Dermis microvascular lymphatic vessel endothelial cell (primary cell): ENCODE measurements around the gene GALNT7. TPM values are rescaled to one million over a fixed set of nuclear protein-coding genes. Genes with fewer than 3 reads are reported as not detected.

Source experiments
- DNase-seq, 2 donors: peaks; one replicate each; pipeline versions ENCODE4 v3.0.0 to v3.0.0-alpha.2; 2010; ENCODE audit warnings: low read depth in 2 of 2
- total RNA-seq: library from RNA; depleted of rRNA; stranded (reverse); fragments of >200 nt; gene quantifications from 2 replicates; pipeline ENCODE4 v1.2.1, GENCODE V29; 2014

Gene GALNT7
- total RNA-seq, 1 donor from 2014 or later, result 21.2 TPM

DNA sequence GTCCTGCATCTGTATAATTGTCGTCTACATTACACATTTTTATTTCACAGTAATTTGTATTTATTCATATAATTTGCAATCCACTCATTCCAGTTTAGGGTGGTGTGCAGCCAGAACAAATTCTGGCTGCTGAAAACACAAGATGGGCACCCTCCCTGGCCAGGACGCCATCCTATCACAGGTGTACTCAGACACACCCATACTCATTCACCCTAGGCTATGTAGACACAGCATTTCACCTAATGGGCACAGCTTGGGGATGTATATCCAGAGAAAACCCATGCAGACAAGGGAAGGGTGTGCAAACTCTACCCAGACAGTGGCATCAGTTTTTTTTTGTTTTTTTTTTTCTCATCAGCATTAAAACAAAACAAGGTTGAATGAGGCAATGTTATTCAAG is 92.4 kb downstream of the GALNT7 start:
- DNase-seq, result no peak

DNA sequence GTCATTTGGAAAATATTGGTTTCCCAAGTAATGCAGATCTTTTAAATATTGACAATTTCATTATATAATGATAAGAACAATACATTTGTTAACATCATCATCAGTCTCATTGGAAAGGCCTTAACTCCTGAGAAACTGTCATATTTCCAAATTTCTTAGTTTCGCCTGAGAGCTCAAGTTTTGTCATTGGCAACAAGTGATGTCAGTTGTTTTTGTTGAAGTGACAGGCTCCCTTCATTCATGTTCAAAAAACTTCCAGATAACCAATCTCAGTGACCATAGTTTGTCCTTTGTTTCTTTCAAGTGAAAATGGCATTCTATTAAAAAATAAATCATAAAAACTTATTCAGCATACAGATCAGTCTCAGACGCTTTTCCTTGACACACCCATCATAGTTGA is 93.8 kb downstream of the GALNT7 start:
- no peak for DNase-seq

DNA sequence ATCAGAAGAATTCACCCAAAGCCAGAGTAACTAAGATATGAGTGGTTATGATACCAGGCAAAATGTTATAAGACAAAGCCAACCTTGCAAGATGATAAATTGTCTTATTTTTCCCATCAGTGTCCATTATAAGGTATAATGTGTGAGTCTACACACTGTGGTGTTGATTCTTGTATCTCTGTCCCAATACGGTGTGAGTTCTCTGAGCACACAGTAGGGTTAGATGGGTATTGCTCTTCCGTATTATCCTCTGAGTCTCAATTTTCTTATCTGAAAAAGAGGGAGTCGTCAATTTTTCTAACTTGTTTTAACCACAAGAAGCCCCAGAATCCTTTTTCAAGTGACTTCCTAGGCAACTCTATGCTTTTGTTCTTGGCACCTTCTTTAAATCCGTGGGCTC is 95.6 kb downstream of the GALNT7 start:
- no peak for DNase-seq

DNA sequence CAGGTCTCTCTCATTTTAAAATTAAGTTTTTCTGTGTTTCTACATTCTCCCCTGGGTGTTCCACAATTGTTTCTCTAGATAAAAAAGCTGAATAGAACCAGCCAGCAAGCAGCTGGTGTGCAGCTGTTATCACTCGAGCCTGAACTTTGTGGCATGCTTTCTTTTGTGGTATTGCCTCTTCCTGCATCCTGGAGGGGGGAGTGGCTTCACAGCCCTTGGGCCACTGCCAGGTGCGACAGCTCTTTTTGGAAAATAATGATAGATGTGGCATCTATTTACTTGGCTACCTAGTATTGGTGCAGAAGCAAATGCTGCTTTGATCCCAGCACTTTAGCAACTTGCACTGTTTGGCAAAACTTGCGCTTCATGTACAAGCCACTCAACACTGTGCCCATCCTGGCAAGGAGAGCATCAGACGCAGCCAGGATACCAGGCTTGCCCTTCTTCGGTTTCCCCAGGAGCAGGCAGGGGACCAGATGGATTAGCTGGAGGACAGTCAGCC is 96.1 kb downstream of the GALNT7 start:
- DNase-seq, result peak; percentile 49 to 64

DNA sequence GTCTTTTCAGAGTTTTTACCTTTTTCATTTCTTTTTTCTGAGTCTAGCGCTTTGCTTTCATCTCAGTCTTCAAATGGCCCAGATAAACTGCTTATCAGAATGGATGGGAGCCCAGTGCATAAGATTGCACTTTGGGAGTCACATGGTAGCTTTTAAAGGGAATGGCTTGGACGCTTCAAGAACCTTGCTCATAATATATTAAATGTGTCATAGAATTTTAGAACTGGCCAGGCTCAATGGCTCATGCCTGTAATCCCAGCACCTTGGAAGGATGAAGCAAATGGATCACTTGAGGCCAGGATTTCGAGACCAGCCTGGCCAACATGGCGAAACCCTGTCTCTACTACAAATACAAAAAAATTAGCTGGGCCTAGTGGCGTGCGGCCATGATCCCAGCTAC is 97.1 kb downstream of the GALNT7 start:
- DNase-seq, result no peak

DNA sequence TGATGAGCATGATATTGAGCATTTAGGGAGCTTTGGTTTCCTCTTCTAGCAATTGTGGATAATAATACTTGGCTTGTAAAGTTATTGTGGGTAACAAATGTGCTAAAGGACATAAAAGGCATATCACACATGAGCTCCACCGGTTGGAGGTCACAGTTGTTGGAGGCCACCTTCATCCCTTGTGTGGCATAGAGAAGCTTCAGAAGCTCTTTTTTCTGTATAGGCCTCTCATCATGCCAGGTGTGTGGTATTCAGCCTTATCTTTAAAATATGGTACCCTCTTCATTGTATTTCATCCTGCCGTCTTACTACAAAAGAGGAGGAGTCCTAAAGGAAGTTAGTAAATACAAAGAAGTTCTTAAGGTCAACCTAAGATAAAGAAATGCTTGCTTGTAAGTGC is 99.1 kb downstream of the GALNT7 start:
- DNase-seq, result no peak

DNA sequence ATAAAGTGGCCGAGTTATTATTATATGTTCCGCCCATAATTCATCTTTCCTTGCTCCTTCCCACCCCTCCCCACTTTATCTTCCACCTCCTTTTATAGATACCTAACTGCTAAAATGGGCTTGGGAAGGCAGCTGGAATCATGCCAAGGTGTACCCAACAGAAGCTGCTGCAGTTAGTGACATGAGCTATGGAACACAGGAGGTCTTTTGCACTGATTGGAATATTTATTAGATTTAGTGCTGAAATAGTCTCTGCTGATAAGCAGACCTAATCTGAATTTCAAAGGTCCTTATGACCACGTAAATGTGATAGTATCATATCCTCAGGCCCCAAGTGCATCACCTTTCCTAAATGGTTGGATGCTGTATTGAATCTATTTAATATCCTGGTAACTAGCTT is 100.7 kb downstream of the GALNT7 start:
- no peak for DNase-seq

DNA sequence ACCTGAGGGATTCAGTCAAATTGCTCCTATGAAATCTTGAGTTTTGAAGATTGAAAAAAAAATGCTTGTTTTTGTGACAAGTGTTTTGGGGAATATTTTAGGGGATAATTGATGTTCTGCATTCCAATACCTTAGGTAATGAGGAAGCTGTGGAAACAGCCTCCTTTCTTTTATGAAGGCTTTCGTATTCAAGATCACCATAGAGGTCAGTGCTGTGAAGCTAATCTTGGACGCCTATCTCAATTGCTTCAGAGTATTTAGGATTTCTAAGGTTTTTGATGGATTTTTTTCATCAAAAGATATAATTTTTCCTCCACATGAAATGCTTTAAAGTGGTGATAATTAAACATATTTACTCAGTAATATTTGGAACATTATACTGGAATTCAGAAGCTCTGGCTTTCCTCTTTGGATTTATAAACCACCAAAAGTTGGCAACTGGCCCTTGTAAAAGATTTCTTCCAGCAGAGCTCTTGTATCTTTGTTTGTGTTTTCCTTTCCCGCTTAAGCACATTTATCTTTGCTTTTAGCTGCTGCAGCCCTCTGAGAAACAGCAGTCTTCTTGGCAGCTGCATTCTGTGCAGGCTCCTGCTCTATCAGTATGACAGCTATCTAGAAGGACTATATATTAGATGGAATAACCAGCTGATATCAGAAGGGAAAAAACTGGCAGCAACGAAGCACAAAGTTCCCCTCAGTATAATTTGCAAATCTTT is 101.9 kb downstream of the GALNT7 start:
- DNase-seq, result no peak

DNA sequence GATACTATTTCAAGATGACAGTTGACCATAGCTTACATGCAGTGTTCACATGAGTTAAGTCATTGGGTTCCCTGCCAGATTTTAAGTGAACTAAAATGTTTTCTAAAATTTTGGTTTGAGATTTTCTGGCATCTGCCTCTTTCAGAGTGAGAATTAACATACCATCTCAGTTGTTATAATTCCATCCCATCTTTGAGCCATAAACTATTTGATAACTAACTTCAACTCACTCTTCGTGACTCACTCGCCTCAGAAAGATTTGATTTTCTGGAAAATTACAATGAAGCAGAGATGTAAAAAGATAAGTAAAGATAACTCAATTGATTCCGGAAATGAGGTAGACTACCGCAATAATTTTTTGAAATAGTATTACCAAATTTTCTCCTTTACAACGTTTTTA is 103.7 kb downstream of the GALNT7 start:
- no peak for DNase-seq

DNA sequence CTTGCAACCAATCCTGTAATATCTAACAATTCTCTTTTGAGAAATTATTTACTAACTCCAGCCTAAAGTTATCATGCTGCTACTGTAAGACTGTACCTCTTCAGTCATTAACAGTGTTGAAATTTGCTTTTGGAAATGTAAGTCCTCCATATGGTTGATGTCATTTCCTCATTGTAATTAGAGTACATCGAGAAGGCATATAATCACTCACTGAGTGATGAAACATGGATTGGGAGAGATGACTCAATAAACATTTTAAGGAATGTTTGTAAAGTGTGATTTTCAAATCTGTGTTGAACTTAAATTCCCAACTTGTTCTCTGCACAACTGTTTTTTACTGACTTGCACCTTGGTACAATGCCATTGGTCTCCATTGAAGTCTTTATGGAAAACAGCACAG is 104.4 kb downstream of the GALNT7 start:
- no peak for DNase-seq

DNA sequence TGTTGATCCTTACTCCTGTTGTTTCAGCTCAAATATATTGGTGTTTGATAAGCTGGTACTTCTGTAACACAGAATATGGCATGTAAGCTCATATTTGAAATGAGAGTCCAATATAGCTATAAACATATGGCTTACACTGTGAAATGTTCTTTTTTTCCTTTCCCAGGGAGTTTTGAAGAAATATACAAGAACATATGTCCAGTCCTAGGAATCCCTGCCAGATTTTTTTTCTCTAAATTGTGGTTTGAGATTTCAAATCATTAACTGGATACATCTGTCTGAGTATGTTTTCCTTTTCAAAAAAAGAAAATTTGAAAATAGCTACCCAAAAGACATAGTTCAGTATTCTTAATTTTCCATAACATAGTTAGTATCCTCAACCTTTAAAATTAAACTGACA is 105.3 kb downstream of the GALNT7 start:
- no peak for DNase-seq

DNA sequence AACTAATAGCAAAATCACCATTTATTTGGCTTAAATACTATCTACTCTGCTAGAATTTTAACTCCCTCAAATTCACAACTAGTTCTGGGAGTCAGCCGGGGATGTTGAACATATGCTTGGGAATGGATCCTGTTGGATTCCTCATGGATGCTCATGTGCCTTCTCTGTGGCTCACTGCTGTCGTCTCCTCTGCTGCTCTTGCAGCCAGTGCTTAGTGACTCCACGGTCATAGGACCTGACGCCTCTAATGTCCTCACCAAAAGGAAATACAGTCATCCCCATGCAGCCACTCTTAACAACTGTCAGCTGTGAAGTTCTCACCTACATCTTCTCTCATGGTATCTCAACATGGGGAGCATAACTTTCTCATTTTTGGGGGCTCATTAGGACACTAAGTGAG is 106.1 kb downstream of the GALNT7 start:
- no peak for DNase-seq

DNA sequence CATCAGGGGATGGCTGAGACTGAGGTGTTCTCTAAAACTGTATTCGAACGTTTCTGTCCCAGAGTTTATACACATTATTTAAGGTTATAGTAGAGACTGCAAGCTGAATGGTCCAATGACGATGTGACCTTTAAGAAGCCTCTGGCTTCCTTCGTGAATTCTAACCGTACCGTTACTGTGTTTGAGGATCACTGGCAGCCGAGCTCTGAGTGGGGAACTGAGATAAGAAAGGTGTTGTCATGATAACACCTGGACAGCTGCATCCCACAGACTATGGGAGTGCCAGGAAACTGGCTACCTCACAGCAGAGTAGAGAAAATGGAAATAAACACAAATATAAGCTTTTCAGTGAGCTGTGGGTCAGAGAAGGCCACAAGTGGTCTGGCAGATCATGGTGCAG is 106.5 kb downstream of the GALNT7 start:
- no peak for DNase-seq

DNA sequence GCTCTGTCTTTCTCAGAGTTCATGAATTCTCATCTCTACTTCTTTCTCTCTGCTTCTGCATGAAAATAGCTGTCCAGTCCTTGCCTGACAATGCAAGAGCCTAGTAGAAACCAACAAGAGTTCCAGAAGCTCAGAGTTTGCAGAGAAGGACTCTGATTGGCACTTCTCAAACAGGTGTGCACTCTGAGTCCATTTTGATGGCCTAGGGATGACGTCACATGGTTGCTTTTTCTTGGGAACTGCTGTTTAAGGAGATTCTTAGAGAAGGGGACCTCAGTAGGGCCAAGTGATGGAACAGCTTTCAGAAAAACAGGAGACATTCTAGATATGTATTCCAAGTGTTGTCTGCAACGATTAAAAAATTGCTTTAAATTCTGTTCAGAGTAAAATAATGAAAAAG is 108.7 kb downstream of the GALNT7 start:
- no peak for DNase-seq

DNA sequence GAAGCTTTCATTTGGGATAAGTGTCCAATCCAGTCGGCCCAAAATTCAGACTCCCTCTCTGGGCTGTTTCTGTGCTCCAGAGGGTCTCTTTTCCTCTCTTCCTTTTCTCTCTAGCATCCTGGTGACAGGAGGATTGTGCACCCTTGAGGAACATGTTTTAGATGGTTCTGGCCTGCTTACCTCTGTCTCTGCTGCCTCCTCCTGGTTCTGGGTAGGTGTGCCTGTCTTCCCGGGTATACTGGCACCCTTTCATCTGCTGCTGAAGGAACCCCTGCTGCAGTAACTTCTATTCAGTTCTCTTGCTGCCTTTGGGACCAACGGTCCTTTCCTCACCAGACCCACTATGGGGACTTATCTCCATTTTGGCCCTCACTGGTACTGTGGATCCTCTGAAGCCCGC is 112.4 kb downstream of the GALNT7 start:
- DNase-seq, result no peak

DNA sequence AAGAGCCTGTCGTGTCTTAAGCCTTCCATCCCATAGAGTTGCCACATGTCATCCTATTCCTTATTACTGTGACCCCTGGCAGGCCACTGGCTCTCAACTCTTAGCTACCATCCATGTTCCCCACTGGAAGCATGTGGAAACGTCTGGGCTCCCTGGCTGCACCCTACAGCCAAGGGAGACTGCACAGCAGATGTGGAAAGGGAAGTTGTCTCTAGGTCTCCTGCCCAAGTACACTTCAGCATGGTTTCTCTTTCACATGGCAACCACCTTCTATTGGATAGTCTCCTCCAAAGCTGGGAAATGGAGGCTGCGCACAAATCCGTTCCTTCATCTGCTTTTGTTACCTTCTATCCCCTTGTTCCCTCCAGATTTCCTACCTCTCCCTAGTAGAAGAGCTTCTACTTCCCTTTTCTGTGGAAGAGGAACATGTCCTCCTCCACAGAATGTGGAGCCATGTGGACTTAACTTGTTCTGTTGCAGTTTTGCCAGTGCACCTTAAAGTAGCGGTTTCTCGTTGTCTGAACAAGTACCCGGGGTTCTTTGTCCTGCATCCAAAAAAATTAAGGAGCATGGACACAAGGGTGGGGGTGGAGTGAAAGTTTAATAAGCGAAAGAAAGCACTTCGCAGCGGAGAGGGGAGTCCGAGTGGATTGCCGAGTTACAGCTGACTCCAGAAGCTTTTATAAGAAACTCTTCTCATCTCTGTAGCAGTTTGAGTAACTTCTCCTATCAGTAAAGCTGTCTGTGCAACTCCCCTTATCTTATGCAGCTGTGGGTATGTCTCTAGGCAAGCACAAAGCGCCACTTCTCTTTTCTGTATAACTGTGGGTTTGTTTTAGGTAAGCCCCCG is 113.0 kb downstream of the GALNT7 start:
- DNase-seq, result no peak

DNA sequence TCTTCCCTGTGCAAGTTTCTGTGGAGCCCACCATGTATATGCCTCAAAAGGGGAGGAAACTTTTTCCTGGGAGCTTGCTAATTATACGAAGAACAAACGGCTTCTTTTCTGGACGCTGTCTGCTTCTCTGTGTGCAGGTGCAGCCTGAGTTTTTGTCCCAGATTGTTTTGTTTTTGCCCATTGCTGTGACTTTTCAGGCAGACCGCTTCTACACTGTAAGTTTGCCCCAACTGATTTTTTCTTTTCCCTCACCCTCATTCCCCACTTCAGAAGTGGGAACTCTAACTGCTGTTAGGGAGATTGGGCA is 113.6 kb downstream of the GALNT7 start:
- no peak for DNase-seq

DNA sequence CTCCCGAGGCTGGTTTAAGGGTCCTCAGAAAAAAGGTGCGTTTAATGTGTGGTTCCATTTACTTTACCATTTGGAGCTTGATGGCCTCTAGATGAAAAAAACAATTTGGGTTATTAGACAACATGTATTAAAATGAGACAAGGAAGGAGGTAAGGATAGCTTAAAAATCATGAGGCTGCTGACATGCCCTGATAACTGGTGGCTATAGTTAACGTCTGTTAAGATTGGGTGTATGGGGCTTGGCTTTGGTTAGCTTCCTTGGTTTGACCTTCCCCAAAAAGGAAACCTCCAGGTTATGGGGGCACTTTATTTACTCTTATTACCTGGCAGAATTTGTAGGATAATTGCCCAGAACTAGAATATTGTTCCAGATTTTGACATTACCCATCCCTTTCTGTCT is 114.0 kb downstream of the GALNT7 start:
- no peak for DNase-seq

DNA sequence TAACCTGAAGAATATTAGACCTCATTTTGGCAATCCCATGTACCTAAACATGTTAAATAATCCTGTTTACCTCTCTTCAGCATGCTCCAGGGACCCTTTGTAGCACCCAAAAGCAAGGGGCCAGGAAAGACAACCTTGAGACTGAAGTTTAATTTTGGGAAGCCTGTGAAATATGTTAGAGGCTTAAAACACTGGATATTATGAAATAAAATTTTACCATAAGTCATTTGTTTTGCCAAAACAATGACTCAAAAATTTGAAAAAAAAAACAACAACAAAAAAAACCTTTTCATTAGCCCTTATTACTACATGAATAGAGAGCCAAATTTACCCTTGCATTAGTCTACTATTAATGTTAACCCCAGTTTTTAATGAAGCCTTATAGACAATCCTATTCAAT is 115.9 kb downstream of the GALNT7 start:
- DNase-seq, result no peak

DNA sequence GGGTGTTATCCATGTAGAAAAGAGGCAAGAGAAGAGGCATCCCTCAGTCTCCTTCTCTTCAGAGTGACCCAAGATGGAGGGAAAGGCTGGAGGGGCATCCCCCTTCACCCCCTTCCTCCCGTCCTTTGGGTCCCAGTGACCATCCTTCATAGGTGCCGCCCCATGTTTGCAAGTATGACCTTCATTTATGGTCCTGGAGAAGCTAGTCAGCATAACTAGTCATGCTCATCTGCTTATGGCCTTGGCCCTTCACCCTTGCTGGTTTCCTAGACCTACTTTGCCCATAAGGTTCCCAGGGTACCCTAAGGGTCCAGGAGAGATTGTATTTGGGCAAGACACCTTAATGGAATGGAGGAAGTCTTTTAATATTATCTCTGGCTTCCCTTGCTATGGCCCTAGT is 118.9 kb downstream of the GALNT7 start:
- DNase-seq, result no peak

DNA sequence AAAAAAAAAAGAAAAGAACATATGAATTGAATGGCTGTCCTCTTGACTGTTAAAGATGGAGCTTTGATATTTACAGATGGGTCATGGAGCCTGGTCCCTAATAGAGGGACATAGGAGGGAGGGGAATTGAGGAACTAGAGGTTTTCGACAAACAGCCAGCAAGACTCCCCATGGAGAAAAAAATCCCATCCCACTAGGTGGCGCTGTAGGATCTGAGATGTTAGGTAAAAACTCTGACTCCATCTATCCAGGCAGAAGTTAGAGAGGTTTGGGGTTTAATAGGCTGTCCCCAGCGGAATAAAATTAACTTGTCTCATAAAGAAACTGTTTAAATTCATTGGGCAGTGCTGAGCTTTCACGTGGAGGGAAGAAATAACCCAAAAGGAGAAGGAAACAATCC is 119.7 kb downstream of the GALNT7 start:
- DNase-seq, result peak; percentile 32 to 71

DNA sequence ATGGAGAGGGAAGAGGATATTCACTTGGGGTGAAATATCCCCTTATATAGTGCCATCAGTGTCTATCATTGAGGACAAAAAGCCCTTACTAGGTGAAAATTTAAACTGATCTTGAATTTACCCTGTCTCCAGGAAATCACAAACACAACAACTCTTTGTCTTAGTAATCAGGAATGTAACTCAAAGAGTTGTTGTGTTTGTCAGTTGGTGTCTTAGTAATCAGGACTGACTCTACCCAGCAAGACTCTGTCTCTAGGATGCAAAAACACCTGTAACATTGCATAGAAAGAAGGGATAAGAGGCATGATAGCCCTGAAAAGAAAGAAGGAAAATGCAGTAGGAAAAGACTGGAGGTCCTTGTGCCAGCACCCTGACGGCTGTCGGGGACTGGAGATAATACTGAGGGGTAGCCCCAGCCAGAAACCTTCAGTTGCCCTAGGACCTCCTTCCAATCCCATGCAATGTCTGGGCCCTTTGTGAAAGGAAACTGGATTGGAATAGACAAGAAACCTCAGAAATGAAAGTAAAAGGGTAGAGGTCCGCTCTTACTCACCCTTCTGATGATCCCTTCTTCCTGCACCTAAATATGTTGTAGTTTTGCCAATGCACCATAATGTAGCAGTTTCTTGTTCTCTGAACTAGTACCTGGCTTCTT is 120.2 kb downstream of the GALNT7 start:
- DNase-seq, result no peak

DNA sequence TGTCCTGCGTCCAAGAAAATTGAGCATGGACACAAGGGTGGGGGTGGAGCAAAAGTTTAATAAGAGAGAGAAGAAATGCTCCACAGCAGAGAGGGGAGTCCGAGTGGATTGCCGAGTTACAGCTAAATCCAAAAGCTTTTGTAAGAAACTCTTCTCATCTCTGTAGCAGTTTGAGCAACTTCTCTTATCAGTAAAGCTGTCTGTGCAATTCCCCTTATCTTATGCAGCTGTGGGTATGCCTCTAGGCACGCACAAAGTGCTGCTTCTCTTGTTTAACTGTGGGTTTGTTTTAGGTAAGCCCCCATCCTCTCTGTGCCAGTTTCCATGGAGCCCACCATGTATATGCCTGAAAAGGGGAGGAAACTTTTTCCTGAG is 120.7 kb downstream of the GALNT7 start:
- DNase-seq, result no peak
